Naive thymus-derived CD4-positive, alpha-beta T cell (primary cell): ENCODE data around the gene GALNT14. TPM values are rescaled to one million over a fixed set of nuclear protein-coding genes. Genes with fewer than 3 reads are reported as not detected.

Experiments used
- ATAC-seq: fragments of 150-1000 bp; cut with Tn5 transposase; 2 replicates; pipeline ENCODE4 v1.10.0; 2021; ENCODE audit warnings: mild to moderate bottlenecking, moderate library complexity
- CTCF ChIA-PET: fragments of 350-600 bp; sonication (Branson Sonifier 250); formaldehyde crosslinking; loops from one replicate; lab custom pipeline; 2021; ENCODE audit warnings: antibody characterized with exemption; lab: Charles Lee
- POLR2A ChIA-PET: fragments of 350-600 bp; sonication (Branson Sonifier 250); formaldehyde crosslinking; loops from one replicate; lab custom pipeline; 2021; ENCODE audit warnings: antibody characterized with exemption, inconsistent platforms; lab: Charles Lee
- DNase-seq, 9 donors: peaks; one replicate each; pipeline versions ENCODE4 v3.0.0 to v3.0.0-alpha.2; 2020 to 2022; ENCODE audit warnings: mixed read lengths in 1 of 9
- H3K27ac ChIP-seq: one replicate; pipeline ENCODE4 v1.7.0; 2013; ENCODE audit warnings: mild to moderate bottlenecking, low read depth, low read length, moderate library complexity
- H3K27me3 ChIP-seq, 2 donors: one replicate each; pipeline ENCODE4 v1.7.0; 2013; ENCODE audit warnings: low read length in 2 of 2, mild to moderate bottlenecking in 2 of 2, moderate library complexity in 2 of 2; ENCODE audit not compliant: control insufficient read depth in 2 of 2, insufficient read depth in 2 of 2
- H3K36me3 ChIP-seq, 3 experiments: 1 replicate in 2 of 3; 2 replicates in 1 of 3; pipeline ENCODE4 v1.7.0; 2013; ENCODE audit warnings: low read length in 3 of 3, mild to moderate bottlenecking in 3 of 3, moderate library complexity in 1 of 3; ENCODE audit not compliant: insufficient read depth in 3 of 3, control insufficient read depth in 2 of 3
- H3K4me1 ChIP-seq, 2 donors: one replicate each; pipeline ENCODE4 v1.7.0; 2013; ENCODE audit warnings: low read length in 2 of 2, mild to moderate bottlenecking in 2 of 2, moderate library complexity in 1 of 2; ENCODE audit not compliant: control insufficient read depth in 2 of 2, insufficient read depth in 2 of 2
- H3K4me3 ChIP-seq: 2 replicates; pipeline ENCODE4 v1.7.0; 2013; ENCODE audit warnings: mild to moderate bottlenecking, low read length
- H3K9me3 ChIP-seq, 3 experiments: 1 replicate in 2 of 3; 2 replicates in 1 of 3; pipeline ENCODE4 v1.7.0; 2013; ENCODE audit warnings: low read length in 3 of 3; ENCODE audit not compliant: control insufficient read depth in 2 of 3
- H3K27ac Mint-ChIP-seq, 9 donors: one replicate each; pipeline ENCODE4 v1.8.0; 2020 to 2022; ENCODE audit warnings: mixed read lengths in 9 of 9, mild to moderate bottlenecking in 8 of 9, moderate library complexity in 5 of 9, inconsistent platforms in 2 of 9
- H3K27me3 Mint-ChIP-seq, 5 donors: one replicate each; pipeline ENCODE4 v1.8.0; 2021 to 2022; ENCODE audit warnings: mixed read lengths in 5 of 5, mild to moderate bottlenecking in 1 of 5
- H3K36me3 Mint-ChIP-seq, 5 donors: one replicate each; pipeline ENCODE4 v1.8.0; 2020 to 2022; ENCODE audit warnings: mixed read lengths in 5 of 5, mild to moderate bottlenecking in 3 of 5, inconsistent platforms in 1 of 5
- H3K4me1 Mint-ChIP-seq, 7 donors: one replicate each; pipeline ENCODE4 v1.8.0; 2020 to 2022; ENCODE audit warnings: mixed read lengths in 7 of 7, mild to moderate bottlenecking in 3 of 7, inconsistent platforms in 1 of 7
- H3K4me3 Mint-ChIP-seq, 10 donors: one replicate each; pipeline ENCODE4 v1.8.0; 2020 to 2022; ENCODE audit warnings: mild to moderate bottlenecking in 10 of 10, mixed read lengths in 10 of 10, moderate library complexity in 6 of 10, inconsistent platforms in 2 of 10
- H3K9me3 Mint-ChIP-seq, 11 donors: one replicate each; pipeline ENCODE4 v1.8.0; 2020 to 2022; ENCODE audit warnings: mixed read lengths in 11 of 11, mild to moderate bottlenecking in 4 of 11, inconsistent platforms in 1 of 11, moderate library complexity in 1 of 11
- intact Hi-C, 2 donors: fragments of 100-400 bp; cut with micrococcal nuclease; formaldehyde crosslinking; loops; one replicate each; pipeline ENCODE4 v1.15.1; 2023
- polyA plus RNA-seq, 2 donors: library from polyadenylated mRNA; unstranded; fragments of 300-500 nt; fragmentation: Illumina TruSeq; gene quantifications; one replicate each; pipeline ENCODE4 v1.2.3, GENCODE V29; 2021
- total RNA-seq, 6 experiments: library from RNA in 5 of 6; stranded (reverse) in 5 of 6; gene quantifications; 1 replicate in 5 of 6; 2 replicates in 1 of 6; pipeline ENCODE4 v1.2.3 and lab custom pipeline; 2021 to 2026

GALNT14 gene
- total and polyA plus RNA-seq, 7 experiments from 2014 or later = 0.64 to 1.1 TPM; not detected in 5

GRCh38 chr2:31032475-31032874 lies 105.8 kb downstream of the GALNT14 start:
- Mint-ChIP-seq H3K9me3 (peaks cover 7 to 29% (median 18%) of the 10 kb centered on the region in 11 donors), H3K4me1 (peaks cover 0 to 5% (median 0%) of the 10 kb centered on the region in 7 donors), H3K27ac (no peak overlapping the region), H3K27me3 (peaks cover 0 to 23% (median 11%) of the 10 kb centered on the region in 5 donors), H3K36me3 (peaks cover 0 to 10% (median 1%) of the 10 kb centered on the region in 5 donors), H3K4me3 (no peak overlapping the region)
- no peaks in the 10 kb centered on the region for H3K36me3 ChIP-seq
- no peak overlapping the region for H3K27ac ChIP-seq
- intact Hi-C loops = no loop called here
- peaks cover 0 to 3% of the 10 kb centered on the region in 2 donors for H3K27me3 ChIP-seq
- H3K4me3 ChIP-seq = no peak overlapping the region
- H3K9me3 ChIP-seq = peaks cover 0 to 19% (median 5%) of the 10 kb centered on the region in 3 experiments
- H3K4me1 ChIP-seq = no peaks in the 10 kb centered on the region
- ATAC-seq (peak; percentile 27), DNase-seq (no peak)
- ChIA-PET POLR2A (no interaction called here), CTCF (interaction anchor here (1.3 kb wide), 1 partner anchor 9 kb away, joined by 4 read pairs; no protein-coding TSS in a partner anchor)

GRCh38 chr2:31031132-31031706 lies 107.0 kb downstream of the GALNT14 start:
- ChIA-PET POLR2A (no interaction called here), CTCF (no interaction called here)
- Mint-ChIP-seq H3K27me3 (peaks cover 0 to 21% (median 8%) of the 10 kb centered on the region in 5 donors), H3K4me3 (no peak overlapping the region), H3K36me3 (peaks cover 0 to 2% (median 0%) of the 10 kb centered on the region in 5 donors), H3K9me3 (peaks cover 0 to 16% (median 10%) of the 10 kb centered on the region in 11 donors), H3K4me1 (peaks cover 0 to 5% (median 0%) of the 10 kb centered on the region in 7 donors), H3K27ac (no peak overlapping the region)
- H3K4me1 ChIP-seq = no peaks in the 10 kb centered on the region
- H3K4me3 ChIP-seq = no peak overlapping the region
- peaks cover 0 to 3% of the 10 kb centered on the region in 2 donors for H3K27me3 ChIP-seq
- ATAC-seq (no peak), DNase-seq (no peak)
- no peak overlapping the region for H3K27ac ChIP-seq
- H3K36me3 ChIP-seq = no peaks in the 10 kb centered on the region
- intact Hi-C loops = no loop called here
- H3K9me3 ChIP-seq = peaks cover 0 to 6% (median 0%) of the 10 kb centered on the region in 3 experiments

DNA sequence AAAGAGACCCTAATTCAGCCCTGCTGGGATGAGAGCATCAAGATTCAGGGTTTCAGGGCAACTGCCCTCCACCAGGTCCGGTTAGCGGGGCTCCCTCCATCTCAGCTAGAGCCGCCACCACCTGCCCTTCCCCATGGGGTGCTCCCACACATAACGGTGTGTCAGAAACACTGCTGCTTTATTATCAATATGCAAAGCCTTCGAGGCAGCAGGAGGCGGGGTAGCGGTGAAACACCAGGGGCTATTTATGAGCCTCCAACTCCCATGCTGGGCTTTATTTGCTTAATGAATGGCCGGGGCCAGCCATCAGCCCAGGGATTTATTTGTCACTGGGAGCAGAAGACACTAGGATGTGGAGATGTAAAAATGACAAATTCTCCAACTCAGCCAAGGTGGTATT lies 109.8 kb downstream of the GALNT14 start:
- ChIA-PET CTCF (no interaction called here), POLR2A (no interaction called here)
- DNase-seq = no peak
- intact Hi-C loops = no loop called here
- no peak for ATAC-seq
- peaks cover 0 to 11% (median under 1%) of the 10 kb centered on the region in 5 donors for H3K27me3 Mint-ChIP-seq
- Histone ChIP-seq H3K36me3 (no peaks in the 10 kb centered on the region), H3K27me3 (no peaks in the 10 kb centered on the region), H3K4me3 (no peak overlapping the region), H3K9me3 (no peaks in the 10 kb centered on the region), H3K4me1 (no peaks in the 10 kb centered on the region), H3K27ac (no peak overlapping the region)
- H3K9me3 Mint-ChIP-seq = peaks cover 0 to 3% (median 0%) of the 10 kb centered on the region in 11 donors
- no peak overlapping the region for H3K4me3 Mint-ChIP-seq
- H3K27ac Mint-ChIP-seq = no peak overlapping the region
- H3K36me3 Mint-ChIP-seq = no peaks in the 10 kb centered on the region
- peaks cover 0 to 2% (median 0%) of the 10 kb centered on the region in 7 donors for H3K4me1 Mint-ChIP-seq

GRCh38 chr2:31027549-31027948 lies 110.7 kb downstream of the GALNT14 start:
- intact Hi-C loops = no loop called here
- DNase-seq (no peak), ATAC-seq (no peak)
- ChIA-PET CTCF (no interaction called here), POLR2A (no interaction called here)
- H3K36me3 ChIP-seq = no peaks in the 10 kb centered on the region
- H3K4me1 Mint-ChIP-seq = peaks cover 0 to 2% (median 0%) of the 10 kb centered on the region in 7 donors
- no peaks in the 10 kb centered on the region for H3K27me3 ChIP-seq
- H3K27ac Mint-ChIP-seq = no peak overlapping the region
- H3K4me3 Mint-ChIP-seq = no peak overlapping the region
- no peaks in the 10 kb centered on the region for H3K36me3 Mint-ChIP-seq
- H3K4me3 ChIP-seq = no peak overlapping the region
- no peaks in the 10 kb centered on the region for H3K9me3 ChIP-seq
- H3K27me3 Mint-ChIP-seq = peaks cover 0 to 8% (median 0%) of the 10 kb centered on the region in 5 donors
- H3K4me1 ChIP-seq = no peaks in the 10 kb centered on the region
- H3K27ac ChIP-seq = no peak overlapping the region
- peaks cover 0 to 3% (median 0%) of the 10 kb centered on the region in 11 donors for H3K9me3 Mint-ChIP-seq

DNA sequence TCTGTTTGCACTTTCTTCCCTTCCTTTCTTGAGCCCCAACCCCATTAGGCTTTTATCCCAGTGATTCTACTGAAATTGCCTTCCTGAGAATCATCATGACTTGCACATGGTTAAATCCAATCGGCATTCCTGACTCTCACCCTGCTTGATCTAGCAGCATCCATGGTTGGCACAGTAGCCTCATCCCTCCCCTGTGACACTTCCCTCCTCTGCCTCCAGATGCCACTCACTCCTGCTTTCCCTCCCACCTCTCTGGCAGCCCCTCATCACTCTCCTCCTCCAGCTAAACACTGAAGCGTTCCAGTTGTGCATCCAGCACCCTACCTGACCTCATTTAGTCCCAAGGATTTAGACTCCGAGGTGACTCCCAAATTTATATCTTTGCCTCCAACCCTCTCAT lies 114.7 kb downstream of the GALNT14 start:
- DNase-seq = no peak
- Mint-ChIP-seq H3K4me1 (peaks cover 0 to 2% (median 0%) of the 10 kb centered on the region in 7 donors), H3K27ac (no peak overlapping the region), H3K27me3 (peaks cover 0 to 8% (median 0%) of the 10 kb centered on the region in 5 donors), H3K9me3 (peaks cover 0 to 1% (median 0%) of the 10 kb centered on the region in 11 donors), H3K36me3 (no peaks in the 10 kb centered on the region), H3K4me3 (no peak overlapping the region)
- no peak overlapping the region for H3K27ac ChIP-seq
- ATAC-seq = no peak
- ChIA-PET POLR2A (interaction anchor here (0.6 to 0.7 kb wide), 2 partner anchors 8 to 519 kb away, joined by 3 to 4 read pairs; no protein-coding TSS in a partner anchor), CTCF (interaction anchor here (0.7 kb wide), 1 partner anchor 9 kb away, joined by 4 read pairs; no protein-coding TSS in a partner anchor)
- no peaks in the 10 kb centered on the region for H3K9me3 ChIP-seq
- no peak overlapping the region for H3K4me3 ChIP-seq
- no peaks in the 10 kb centered on the region for H3K27me3 ChIP-seq
- H3K4me1 ChIP-seq = no peaks in the 10 kb centered on the region
- intact Hi-C loops = no loop called here
- H3K36me3 ChIP-seq = no peaks in the 10 kb centered on the region

DNA sequence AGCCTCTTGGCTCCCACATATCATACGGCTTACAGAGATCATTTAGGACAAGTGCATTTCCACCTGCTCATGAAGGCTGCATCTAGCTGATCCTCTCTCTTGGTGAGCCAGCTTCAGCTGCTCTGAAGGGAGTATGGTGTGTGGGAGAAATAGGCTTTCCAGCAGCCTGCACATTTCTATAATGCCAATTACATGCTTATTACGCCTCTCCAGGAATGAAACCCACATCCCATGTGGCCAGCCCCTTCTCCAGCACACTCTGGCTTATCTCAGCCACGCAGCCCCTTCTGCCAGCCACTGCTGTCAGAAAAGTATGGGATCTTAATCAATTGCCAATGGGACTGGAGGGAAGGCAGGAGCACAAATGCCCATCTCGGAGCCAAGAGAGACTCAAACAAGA lies 117.5 kb downstream of the GALNT14 start:
- CTCF ChIA-PET = no interaction called here

More for the DNA sequence above, 117.5 kb downstream of the GALNT14 start:
- intact Hi-C loops = no loop called here
- H3K27ac ChIP-seq = no peak overlapping the region
- H3K4me3 Mint-ChIP-seq = no peak overlapping the region
- H3K9me3 Mint-ChIP-seq = peaks cover 0 to 1% (median 0%) of the 10 kb centered on the region in 11 donors
- H3K9me3 ChIP-seq = no peaks in the 10 kb centered on the region
- no peaks in the 10 kb centered on the region for H3K36me3 Mint-ChIP-seq
- ATAC-seq (no peak), DNase-seq (no peak)
- no peaks in the 10 kb centered on the region for H3K27me3 ChIP-seq
- H3K27me3 Mint-ChIP-seq = peaks cover 0 to 4% (median 0%) of the 10 kb centered on the region in 5 donors
- peak overlapping the region in 1 of 9 donors; percentile 38 for H3K27ac Mint-ChIP-seq
- POLR2A ChIA-PET = no interaction called here
- H3K4me1 ChIP-seq = no peaks in the 10 kb centered on the region
- no peaks in the 10 kb centered on the region for H3K36me3 ChIP-seq
- peaks cover 0 to 2% (median 0%) of the 10 kb centered on the region in 7 donors for H3K4me1 Mint-ChIP-seq
- H3K4me3 ChIP-seq = no peak overlapping the region
